Superior temporal gyrus (tissue), 1 donor: Measurements from ENCODE around the gene TCF20.
A peak's percentile ranks its signal among the peaks of the same experiment; 100 is the strongest.

ENCODE experiments used
- DNase-seq: peaks from one replicate; pipeline ENCODE4 v3.0.0-alpha.2; 2016; ENCODE audit errors: extremely low spot score

The TCF20 gene

GRCh38 chr22:42270510-42271190 lies at the start of gene TCF20:
TCF20 (minus strand) TSS chr22:42270653; CDS start chr22:42215305, 55,348 bp downstream.
- DNase-seq = peak; percentile 81

GRCh38 chr22:42319386-42319785 lies 48.9 kb upstream of the TCF20 start:
- DNase-seq = no peak

GRCh38 chr22:42318967-42319366 lies 48.5 kb upstream of the TCF20 start:
- no peak for DNase-seq

- no peak for DNase-seq
Measured at GRCh38 chr22:42317691-42318547, 47.5 kb upstream of the TCF20 start.

GRCh38 chr22:42317008-42317407 lies 46.6 kb upstream of the TCF20 start:
- DNase-seq = no peak

GRCh38 chr22:42315392-42315756 lies 44.9 kb upstream of the TCF20 start:
- DNase-seq = no peak

GRCh38 chr22:42314709-42315391 lies 44.4 kb upstream of the TCF20 start:
- DNase-seq = no peak

- peak; percentile 32 for DNase-seq
Measured at GRCh38 chr22:42313804-42314581, 43.5 kb upstream of the TCF20 start.

GRCh38 chr22:42313204-42313603 lies 42.8 kb upstream of the TCF20 start:
- DNase-seq = no peak

GRCh38 chr22:42310291-42311015 lies 40.0 kb upstream of the TCF20 start:
- no peak for DNase-seq

- DNase-seq = no peak
Measured at GRCh38 chr22:42309865-42310264, 39.4 kb upstream of the TCF20 start.

- no peak for DNase-seq
Measured at GRCh38 chr22:42308892-42309468, 38.5 kb upstream of the TCF20 start.

GRCh38 chr22:42307806-42308563 lies 37.5 kb upstream of the TCF20 start:
- DNase-seq = no peak

- no peak for DNase-seq
Measured at GRCh38 chr22:42306010-42306409, 35.6 kb upstream of the TCF20 start.

GRCh38 chr22:42304324-42304790 lies 33.9 kb upstream of the TCF20 start:
- DNase-seq = no peak

- DNase-seq = no peak
Measured at GRCh38 chr22:42303396-42304323, 33.2 kb upstream of the TCF20 start.

GRCh38 chr22:42301742-42302102 lies 31.3 kb upstream of the TCF20 start:
- no peak for DNase-seq

- no peak for DNase-seq
Measured at GRCh38 chr22:42301077-42301741, 30.8 kb upstream of the TCF20 start.
